T-cell (primary cell): ENCODE results near the gene MBTD1. TPM values are rescaled to one million over a fixed set of nuclear protein-coding genes. Genes with fewer than 3 reads are reported as not detected.
A peak's percentile ranks its signal among the peaks of the same experiment; 100 is the strongest.

Experiments
- ATAC-seq, 4 experiments: fragments of 200-7000 bp in 3 of 4; fragments of 150-1000 bp in 1 of 4; cut with Tn5 transposase; replicated peaks in 1 of 4; 1 replicate in 3 of 4; 2 replicates in 1 of 4; pipeline ENCODE4 v1.10.0; 2021; ENCODE audit warnings: moderate library complexity in 3 of 4, mild to moderate bottlenecking in 2 of 4, moderate number of reproducible peaks in 1 of 4
- CTCF ChIA-PET, 2 donors: fragments of 300-600 bp; sonication (Branson Sonifier 250); formaldehyde crosslinking; loops; one replicate each; lab custom pipeline; 2022; ENCODE audit warnings: antibody characterized with exemption in 2 of 2; lab: Charles Lee
- POLR2A ChIA-PET, 2 donors: fragments of 300-600 bp; sonication (Branson Sonifier 250); formaldehyde crosslinking; loops; one replicate each; lab custom pipeline; 2022; ENCODE audit warnings: antibody characterized with exemption in 2 of 2; lab: Charles Lee
- DNase-seq, 35 experiments: peaks; one replicate each; pipeline versions ENCODE4 v3.0.0 to v3.0.0-alpha.2; 2013 to 2023
- H3K27ac ChIP-seq: one replicate; pipeline ENCODE4 v1.5.1; 2013; ENCODE audit warnings: low read length
- H3K27me3 ChIP-seq, 2 experiments: replicated peaks in 1 of 2; 1 replicate in 1 of 2; 2 replicates in 1 of 2; pipeline versions ENCODE4 v1.6.1 to v1.7.0; 2013; ENCODE audit warnings: low read length in 1 of 2, mixed read lengths in 1 of 2; ENCODE audit not compliant: control insufficient read depth in 2 of 2, insufficient read depth in 2 of 2; ENCODE audit errors: extremely low read depth in 1 of 2
- H3K36me3 ChIP-seq, 2 donors: 1 replicate in 1 of 2; 2 replicates in 1 of 2; pipeline versions ENCODE4 v1.6.1 to v1.7.0; 2013; ENCODE audit warnings: low read length in 1 of 2; ENCODE audit not compliant: control insufficient read depth in 2 of 2, insufficient read depth in 1 of 2; ENCODE audit errors: extremely low read depth in 1 of 2
- H3K4me1 ChIP-seq, 2 experiments: 1 replicate in 1 of 2; 2 replicates in 1 of 2; pipeline versions ENCODE4 v1.6.1 to v1.7.0; 2013; ENCODE audit warnings: low read length in 2 of 2, mixed read lengths in 1 of 2; ENCODE audit not compliant: insufficient read depth in 2 of 2, control insufficient read depth in 1 of 2; ENCODE audit errors: extremely low read depth in 1 of 2
- H3K4me3 ChIP-seq, 2 donors: 1 replicate in 1 of 2; 2 replicates in 1 of 2; pipeline versions ENCODE4 v1.5.1 to v1.7.0; 2013; ENCODE audit warnings: mild to moderate bottlenecking in 2 of 2, low read length in 1 of 2, moderate library complexity in 1 of 2; ENCODE audit not compliant: control insufficient read depth in 1 of 2; ENCODE audit errors: extremely low read depth in 1 of 2
- H3K9me3 ChIP-seq: 2 replicates; pipeline ENCODE4 v1.7.0; 2013
- H3K27ac Mint-ChIP-seq, 2 donors: one replicate each; pipeline ENCODE4 v1.8.0; 2020 to 2021; ENCODE audit warnings: mild to moderate bottlenecking in 2 of 2, mixed read lengths in 2 of 2
- H3K27me3 Mint-ChIP-seq, 2 donors: one replicate each; pipeline ENCODE4 v1.8.0; 2021 to 2022; ENCODE audit warnings: mixed read lengths in 2 of 2
- H3K36me3 Mint-ChIP-seq: one replicate; pipeline ENCODE4 v1.8.0; 2021; ENCODE audit warnings: mixed read lengths
- H3K4me1 Mint-ChIP-seq, 3 donors: one replicate each; pipeline ENCODE4 v1.8.0; 2020 to 2022; ENCODE audit warnings: mixed read lengths in 3 of 3, mild to moderate bottlenecking in 1 of 3
- H3K4me3 Mint-ChIP-seq, 3 donors: one replicate each; pipeline ENCODE4 v1.8.0; 2020 to 2022; ENCODE audit warnings: mild to moderate bottlenecking in 3 of 3, mixed read lengths in 3 of 3, moderate library complexity in 3 of 3
- H3K9me3 Mint-ChIP-seq, 3 donors: one replicate each; pipeline ENCODE4 v1.8.0; 2020 to 2022; ENCODE audit warnings: mixed read lengths in 3 of 3
- WGBS: methylation state at CpG from one replicate; pipeline ENCODE4 v1.1.5; 2013; ENCODE audit warnings: missing lambda C conversion rate; ENCODE audit not compliant: insufficient coverage; 5-methylcytosine and 5-hydroxymethylcytosine counted together
- total RNA-seq, 35 experiments: library from RNA in 6 of 35; stranded (reverse) in 6 of 35; fragments of 120-200 nt in 1 of 35; gene quantifications; one replicate each; pipeline versions ENCODE4 v1.2.1 to v1.2.4 and lab custom pipeline; 2013 to 2026

MBTD1 gene
- total RNA-seq, 5 donors from 2014 or later (not counting 1 experiment from before 2014, with no cell fraction given), result 23.2 to 27.3 (median 24.7) TPM

DNA sequence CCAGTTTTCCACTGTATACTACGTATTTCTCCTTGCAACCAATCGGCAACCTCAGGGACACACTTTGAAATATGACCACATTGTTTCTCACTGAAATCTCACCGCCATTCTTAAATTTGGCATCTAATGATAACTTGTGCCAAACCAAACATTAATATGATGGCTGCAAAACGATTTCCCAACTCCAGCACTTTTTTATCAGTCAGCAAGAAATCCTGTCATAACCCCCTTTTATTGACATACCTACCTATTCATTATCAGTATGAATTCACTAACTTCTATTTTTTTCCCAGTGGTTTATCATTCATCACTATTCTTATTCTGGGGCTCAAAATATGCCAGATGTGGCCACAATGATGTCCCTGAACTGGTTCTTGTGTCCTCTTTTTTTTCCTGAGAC, 15.8 kb downstream of the MBTD1 start:
- Histone ChIP-seq H3K9me3 (no peaks in the 10 kb centered on the region), H3K27me3 (no peaks in the 10 kb centered on the region), H3K4me3 (no peak overlapping the region), H3K4me1 (peaks cover 0 to under 1% of the 10 kb centered on the region in 2 experiments), H3K27ac (no peak overlapping the region), H3K36me3 (peaks cover 0 to 6% of the 10 kb centered on the region in 2 donors)
- Mint-ChIP-seq H3K4me1 (peaks cover 37 to 47% (median 46%) of the 10 kb centered on the region in 3 donors), H3K27ac (no peak overlapping the region), H3K4me3 (no peak overlapping the region), H3K9me3 (no peaks in the 10 kb centered on the region), H3K36me3 (peaks cover 12% of the 10 kb centered on the region), H3K27me3 (no peaks in the 10 kb centered on the region)
- ATAC-seq, result no peak
- 76% methylated on average over 4 of the region's 4 CpGs for WGBS
- DNase-seq, result no peak
- CTCF ChIA-PET, result no interaction called here
- POLR2A ChIA-PET, result no interaction called here

DNA sequence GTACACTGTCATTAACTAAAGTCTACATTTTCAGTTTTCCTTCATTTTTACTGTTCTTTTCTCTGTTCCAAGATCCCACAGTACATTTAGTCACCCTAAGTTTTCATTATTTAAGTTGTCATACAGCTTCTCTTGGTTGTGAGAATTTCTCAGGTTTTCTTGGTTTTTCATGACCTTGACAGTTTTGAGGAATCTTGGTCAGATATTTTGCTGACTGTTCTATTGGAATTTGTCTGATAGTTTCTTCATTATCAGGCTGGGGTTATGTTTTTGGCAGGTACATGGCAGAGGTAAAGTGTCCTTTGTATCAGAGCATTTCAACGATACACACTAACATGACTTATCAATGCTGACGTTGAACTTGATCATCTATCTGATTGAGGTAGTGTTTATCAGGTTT, 19.6 kb downstream of the MBTD1 start:
- ChIA-PET CTCF (no interaction called here), POLR2A (interaction anchor here in 1 of 2 donors (0.6 kb wide), 1 partner anchor 12 kb away, joined by 3 read pairs; no protein-coding TSS in a partner anchor)
- Mint-ChIP-seq H3K9me3 (no peaks in the 10 kb centered on the region), H3K4me1 (peaks cover 59 to 66% (median 66%) of the 10 kb centered on the region in 3 donors), H3K36me3 (peaks cover 9% of the 10 kb centered on the region), H3K4me3 (no peak overlapping the region), H3K27ac (peak overlapping the region in 1 of 2 donors; percentile 35), H3K27me3 (no peaks in the 10 kb centered on the region)
- no peak overlapping the region for H3K4me3 ChIP-seq
- peaks cover 4 to 13% of the 10 kb centered on the region in 2 experiments for H3K4me1 ChIP-seq
- no peak overlapping the region for H3K27ac ChIP-seq
- no peaks in the 10 kb centered on the region for H3K9me3 ChIP-seq
- DNase-seq, result no peak
- H3K36me3 ChIP-seq, result no peaks in the 10 kb centered on the region
- WGBS, result no CpG with 5 or more reads among the region's 2 CpGs
- no peak for ATAC-seq
- no peaks in the 10 kb centered on the region for H3K27me3 ChIP-seq

DNA sequence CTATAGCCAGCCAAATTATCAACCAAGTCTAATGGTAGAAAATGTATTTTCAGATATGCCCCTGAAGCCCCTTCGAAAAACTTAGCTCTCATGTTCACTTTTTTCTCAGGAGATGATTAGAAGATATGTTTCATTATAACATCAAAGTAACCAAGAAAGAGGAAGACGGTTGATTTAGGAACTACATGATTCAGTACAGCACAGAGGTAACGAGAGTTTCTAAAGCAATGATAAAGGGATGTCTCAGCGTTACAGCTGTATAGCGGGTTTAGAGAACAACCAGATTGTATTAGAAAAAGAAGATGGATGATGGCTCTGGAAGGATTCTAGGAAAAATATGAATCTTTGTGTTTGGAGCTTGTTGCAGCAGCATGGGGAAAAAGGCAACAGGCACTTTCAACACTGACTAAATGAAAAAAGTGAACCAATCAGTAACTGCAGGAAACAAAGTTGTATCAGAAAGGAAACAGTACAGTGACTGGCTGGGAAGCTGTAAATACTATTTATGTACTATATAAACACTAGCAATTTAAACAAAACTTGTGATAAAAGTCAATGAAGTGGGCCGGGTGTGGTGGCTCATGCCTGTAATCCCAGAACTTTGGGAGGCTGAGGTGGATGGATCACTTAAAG, 21.5 kb downstream of the MBTD1 start:
- peak in 1 of 35 experiments; percentile 6 for DNase-seq
- Mint-ChIP-seq H3K27me3 (no peaks in the 10 kb centered on the region), H3K4me3 (peak overlapping the region in 2 of 3 donors; percentile 38 to 50), H3K27ac (peak overlapping the region; percentile 29 to 60), H3K9me3 (no peaks in the 10 kb centered on the region), H3K4me1 (peaks cover 52 to 67% (median 64%) of the 10 kb centered on the region in 3 donors), H3K36me3 (peaks cover 2% of the 10 kb centered on the region)
- no peaks in the 10 kb centered on the region for H3K27me3 ChIP-seq
- H3K27ac ChIP-seq, result no peak overlapping the region
- no peak overlapping the region for H3K4me3 ChIP-seq
- H3K36me3 ChIP-seq, result no peaks in the 10 kb centered on the region
- peak; percentile 59 to 83 (median 72) for ATAC-seq
- no peaks in the 10 kb centered on the region for H3K9me3 ChIP-seq
- CTCF ChIA-PET, result no interaction called here
- H3K4me1 ChIP-seq, result peaks cover 4 to 13% of the 10 kb centered on the region in 2 experiments
- 45% methylated on average over 3 of the region's 6 CpGs for WGBS
- POLR2A ChIA-PET, result interaction anchor here (0.5 to 0.6 kb wide), 2 partner anchors 51 to 1137 kb away, joined by 3 read pairs; no protein-coding TSS in a partner anchor

GRCh38 chr17:51234162-51234561, 25.7 kb downstream of the MBTD1 start:
- ChIA-PET POLR2A (no interaction called here), CTCF (no interaction called here)
- no CpG with 5 or more reads among the region's 6 CpGs for WGBS
- H3K27ac Mint-ChIP-seq, result no peak overlapping the region
- Histone ChIP-seq H3K4me1 (peaks cover 7 to 13% of the 10 kb centered on the region in 2 experiments), H3K27me3 (no peaks in the 10 kb centered on the region), H3K27ac (no peak overlapping the region), H3K4me3 (no peak overlapping the region), H3K36me3 (peaks cover 0 to 2% of the 10 kb centered on the region in 2 donors), H3K9me3 (no peaks in the 10 kb centered on the region)
- DNase-seq, result no peak
- H3K4me3 Mint-ChIP-seq, result no peak overlapping the region
- H3K9me3 Mint-ChIP-seq, result no peaks in the 10 kb centered on the region
- peaks cover 9% of the 10 kb centered on the region for H3K36me3 Mint-ChIP-seq
- ATAC-seq, result no peak
- H3K27me3 Mint-ChIP-seq, result no peaks in the 10 kb centered on the region
- H3K4me1 Mint-ChIP-seq, result peaks cover 51 to 60% (median 59%) of the 10 kb centered on the region in 3 donors

DNA sequence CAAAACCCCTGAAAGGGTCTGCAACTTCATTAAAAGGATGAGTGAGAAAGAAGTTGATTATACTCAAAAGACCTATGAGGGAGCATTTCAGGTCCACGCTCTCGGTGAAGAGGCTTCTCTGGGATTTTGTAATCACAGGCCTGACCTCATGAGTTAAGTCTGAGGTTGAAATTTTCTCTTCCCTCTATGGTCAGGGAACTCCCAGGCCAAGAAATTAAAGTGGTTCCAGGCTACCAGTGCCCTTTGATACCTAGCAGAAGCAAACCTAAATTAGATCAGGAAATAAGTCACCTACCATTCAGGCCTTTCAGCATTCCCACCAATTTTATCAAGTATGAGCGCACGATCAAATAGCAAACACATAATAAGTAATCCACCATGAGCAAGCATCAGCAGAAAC, 27.9 kb downstream of the MBTD1 start:
- ChIA-PET CTCF (no interaction called here), POLR2A (no interaction called here)
- no peak overlapping the region for H3K4me3 ChIP-seq
- Mint-ChIP-seq H3K4me3 (no peak overlapping the region), H3K27ac (no peak overlapping the region), H3K4me1 (peaks cover 37 to 44% (median 44%) of the 10 kb centered on the region in 3 donors), H3K9me3 (no peaks in the 10 kb centered on the region), H3K27me3 (no peaks in the 10 kb centered on the region), H3K36me3 (peaks cover 9% of the 10 kb centered on the region)
- DNase-seq (no peak), ATAC-seq (no peak)
- H3K4me1 ChIP-seq, result peaks cover 0 to 3% of the 10 kb centered on the region in 2 experiments
- H3K36me3 ChIP-seq, result peaks cover 0 to 2% of the 10 kb centered on the region in 2 donors
- no peaks in the 10 kb centered on the region for H3K27me3 ChIP-seq
- no CpG with 5 or more reads among the region's 4 CpGs for WGBS
- no peaks in the 10 kb centered on the region for H3K9me3 ChIP-seq
- H3K27ac ChIP-seq, result no peak overlapping the region

GRCh38 chr17:51230306-51230705, 29.5 kb downstream of the MBTD1 start:
- no peaks in the 10 kb centered on the region for H3K27me3 Mint-ChIP-seq
- H3K27ac Mint-ChIP-seq, result peak overlapping the region; percentile 9 to 54
- H3K36me3 Mint-ChIP-seq, result peaks cover 9% of the 10 kb centered on the region
- Histone ChIP-seq H3K4me1 (peaks cover 0 to 6% of the 10 kb centered on the region in 2 experiments), H3K27ac (no peak overlapping the region), H3K36me3 (peaks cover 0 to 2% of the 10 kb centered on the region in 2 donors), H3K27me3 (no peaks in the 10 kb centered on the region), H3K4me3 (no peak overlapping the region), H3K9me3 (no peaks in the 10 kb centered on the region)
- no peaks in the 10 kb centered on the region for H3K9me3 Mint-ChIP-seq
- DNase-seq, result no peak
- H3K4me3 Mint-ChIP-seq, result no peak overlapping the region
- 94% methylated on average over 3 of the region's 4 CpGs for WGBS
- H3K4me1 Mint-ChIP-seq, result peaks cover 34 to 42% (median 37%) of the 10 kb centered on the region in 3 donors
- POLR2A ChIA-PET, result no interaction called here
- CTCF ChIA-PET, result no interaction called here
- ATAC-seq, result no peak
